ENCODE data around the gene RYR2.

Gene RYR2

GRCh38 chr1:237032029-237032428, 10.0 kb upstream of the RYR2 start:
- DNase-seq, result no peak

GRCh38 chr1:237033061-237033460, 8.9 kb upstream of the RYR2 start:
- DNase-seq, result no peak

GRCh38 chr1:237033804-237034203, 8.2 kb upstream of the RYR2 start:
- DNase-seq, result no peak

GRCh38 chr1:237035759-237036158, 6.2 kb upstream of the RYR2 start:
- DNase-seq, result no peak

- no peak for DNase-seq
These were observed 3.8 kb upstream of the RYR2 start for GRCh38 chr1:237038211-237038610.

GRCh38 chr1:237040823-237041222, 1.2 kb upstream of the RYR2 start:
- DNase-seq, result no peak

- no peak for DNase-seq
These were observed 556 bp upstream of the RYR2 start for GRCh38 chr1:237041461-237041794.

GRCh38 chr1:237042526-237042891, 525 bp downstream of the RYR2 start:
- no peak for DNase-seq

GRCh38 chr1:237042892-237043576, 1.1 kb downstream of the RYR2 start:
- DNase-seq, result no peak

GRCh38 chr1:237043846-237044636, 2.1 kb downstream of the RYR2 start:
- DNase-seq, result no peak

- DNase-seq, result no peak
These were observed 3.5 kb downstream of the RYR2 start for GRCh38 chr1:237045278-237046016.

GRCh38 chr1:237048803-237049202, 6.8 kb downstream of the RYR2 start:
- DNase-seq, result no peak

- no peak for DNase-seq
These were observed 8.2 kb downstream of the RYR2 start for GRCh38 chr1:237050185-237050584.

- no peak for DNase-seq
These were observed 8.9 kb downstream of the RYR2 start for GRCh38 chr1:237050915-237051314.

GRCh38 chr1:237054313-237054712, 12.3 kb downstream of the RYR2 start:
- no peak for DNase-seq

- no peak for DNase-seq
These were observed 16.5 kb downstream of the RYR2 start for GRCh38 chr1:237058470-237058869.

- no peak for DNase-seq
These were observed 17.3 kb downstream of the RYR2 start for GRCh38 chr1:237059244-237059643.

- no peak for DNase-seq
These were observed 21.0 kb downstream of the RYR2 start for GRCh38 chr1:237062976-237063375.

GRCh38 chr1:237065903-237066302, 23.9 kb downstream of the RYR2 start:
- no peak for DNase-seq

- DNase-seq, result no peak
These were observed 28.5 kb downstream of the RYR2 start for GRCh38 chr1:237070519-237070918.

GRCh38 chr1:237071641-237072420, 29.8 kb downstream of the RYR2 start:
- no peak for DNase-seq

- DNase-seq, result no peak
These were observed 32.6 kb downstream of the RYR2 start for GRCh38 chr1:237074371-237075117.

All from suppressor macrophage (primary cell).